HEK293 (cell line): ENCODE data around the gene PDGFD.

Source experiments
- CTCF ChIA-PET: fragments of 350-600 bp; formaldehyde crosslinking; extraction: SDS; loops from one replicate; lab custom pipeline; 2021; ENCODE audit warnings: antibody characterized with exemption; lab: Yijun Ruan, JAX
- POLR2A ChIA-PET: fragments of 300-600 bp; formaldehyde crosslinking; extraction: SDS; loops from one replicate; lab custom pipeline; 2020; ENCODE audit warnings: antibody characterized with exemption, inconsistent platforms; lab: Yijun Ruan, JAX
- H3K27ac ChIP-seq: fragments of 200-500 bp; sonication (Bioruptor generic); 2 replicates; pipeline ENCODE4 v1.5.1; 2014; ENCODE audit warnings: low read depth, low read length, control low read depth, inconsistent platforms; ENCODE audit errors: extremely low read depth
- H3K36me3 ChIP-seq, 2 experiments: fragments of 200-500 bp in 1 of 2; sonication (Bioruptor generic) in 1 of 2; 1 replicate in 1 of 2; 2 replicates in 1 of 2; pipeline ENCODE4 v1.5.1; 2014 to 2017; ENCODE audit warnings: inconsistent platforms in 2 of 2, low read length in 2 of 2; ENCODE audit not compliant: control insufficient read depth in 2 of 2, insufficient read depth in 1 of 2
- H3K4me1 ChIP-seq: fragments of 200-500 bp; sonication (Bioruptor generic); 2 replicates; pipeline ENCODE4 v1.5.1; 2014; ENCODE audit warnings: mild to moderate bottlenecking, low read length, inconsistent platforms; ENCODE audit not compliant: control insufficient read depth, insufficient read depth
- H3K4me3 ChIP-seq: 2 replicates; pipeline ENCODE4 v1.5.1; 2011; ENCODE audit warnings: low read depth, mild to moderate bottlenecking, control low read depth, low read length, moderate library complexity
- H3K9me3 ChIP-seq: fragments of 200-500 bp; sonication (Bioruptor generic); 2 replicates; pipeline ENCODE4 v1.5.1; 2014; ENCODE audit warnings: low read depth, low read length, inconsistent platforms; ENCODE audit not compliant: control insufficient read depth, insufficient read depth
- BCL6B ChIP-seq: fragments of 450-650 bp; formaldehyde crosslinking; IDR thresholded peaks from 2 replicates; pipeline ENCODE4 v1.5.1; 2017; ENCODE audit warnings: missing biosample characterization, missing genetic modification characterization
- FEZF1 ChIP-seq: fragments of 450-650 bp; formaldehyde crosslinking; IDR thresholded peaks from 2 replicates; pipeline ENCODE4 v1.5.1; 2016; ENCODE audit warnings: missing biosample characterization, missing genetic modification characterization
- ZNF148 ChIP-seq: fragments of 450-650 bp; formaldehyde crosslinking; IDR thresholded peaks from 2 replicates; pipeline ENCODE4 v1.5.0; 2017; ENCODE audit warnings: missing biosample characterization, missing genetic modification characterization, borderline replicate concordance
- ZNF48 ChIP-seq: fragments of 450-650 bp; formaldehyde crosslinking; IDR thresholded peaks from 2 replicates; pipeline ENCODE4 v1.5.1; 2016; ENCODE audit warnings: missing biosample characterization, missing genetic modification characterization
- ZNF654 ChIP-seq: fragments of 450-650 bp; formaldehyde crosslinking; IDR thresholded peaks from 2 replicates; pipeline ENCODE4 v1.5.1; 2016; ENCODE audit warnings: low read depth, missing biosample characterization, missing genetic modification characterization
- ZNF747 ChIP-seq: fragments of 450-650 bp; formaldehyde crosslinking; IDR thresholded peaks from 2 replicates; pipeline ENCODE4 v1.5.1; 2016; ENCODE audit warnings: missing biosample characterization, missing genetic modification characterization
- ZNF843 ChIP-seq: fragments of 450-650 bp; formaldehyde crosslinking; IDR thresholded peaks from 2 replicates; pipeline ENCODE4 v1.5.1; 2016; ENCODE audit warnings: missing biosample characterization, missing genetic modification characterization
- TF ChIP-seq, protein P1 (sequence below): fragments of 450-650 bp; formaldehyde crosslinking; conservative IDR thresholded peaks from 2 replicates; pipeline ENCODE4 v1.5.1; 2016; ENCODE audit warnings: low read depth, missing biosample characterization, missing genetic modification characterization
- TF ChIP-seq, protein P2 (sequence below): fragments of 450-650 bp; formaldehyde crosslinking; optimal IDR thresholded peaks from 2 replicates; pipeline ENCODE3; 2016; ENCODE audit warnings: missing biosample characterization, mild to moderate bottlenecking, missing genetic modification characterization

PDGFD gene

DNA sequence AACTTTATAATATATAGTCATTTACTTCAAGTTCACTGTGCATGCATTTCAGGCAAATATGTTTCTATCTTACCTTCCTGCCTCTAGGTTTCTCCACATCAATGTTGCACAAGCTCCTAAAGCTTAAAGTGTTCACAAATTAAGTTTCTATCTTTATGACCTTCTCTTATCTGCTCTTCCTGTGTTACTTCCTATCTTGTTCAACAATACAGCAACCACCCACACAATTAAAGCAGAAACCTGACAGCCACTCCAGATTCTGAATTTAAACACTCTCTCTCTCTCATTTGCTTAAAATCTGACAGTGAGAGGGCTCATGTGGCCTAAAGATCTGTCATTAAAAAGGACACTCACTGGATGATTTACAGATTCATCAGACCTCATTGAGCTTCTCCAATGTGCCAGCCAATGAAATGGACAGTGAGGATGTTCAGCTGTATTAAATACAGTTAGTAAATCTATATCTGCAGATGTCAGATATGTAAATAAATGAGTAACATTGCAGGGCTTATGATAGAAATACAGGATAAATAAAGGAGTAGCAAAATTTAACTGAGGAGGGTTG, 10.9 kb downstream of the PDGFD start:
- Histone ChIP-seq H3K4me1 (no peaks in the 10 kb centered on the region), H3K27ac (no peak overlapping the region)
- TF ChIP-seq BCL6B (tag by site-specific recombination), result no peak
- TF ChIP-seq FEZF1, result peak; percentile 11; the same call in 1 of the 2 replicates
- TF ChIP-seq ZNF843, result peak; percentile 39; the same call in 1 of the 2 replicates
- TF ChIP-seq, all 188 proteins: peak for 2
- Histone ChIP-seq H3K36me3 (no peaks in the 10 kb centered on the region), H3K9me3 (no peaks in the 10 kb centered on the region), H3K4me3 (no peak overlapping the region)
- ChIA-PET POLR2A (interaction anchor here (0.6 kb wide), 1 partner anchor 11 kb away, joined by 3 read pairs; the partner anchor contains the start of gene PDGFD), CTCF (interaction anchor here (0.6 to 0.7 kb wide), 2 partner anchors 1436 to 1755 kb away, joined by 3 read pairs; no protein-coding TSS in a partner anchor)

- POLR2A ChIA-PET, result no interaction called here
These were observed 12.3 kb downstream of the PDGFD start for GRCh38 chr11:104151404-104152204.

More at GRCh38 chr11:104151404-104152204, 12.3 kb downstream of the PDGFD start:
- H3K9me3 ChIP-seq, result no peaks in the 10 kb centered on the region
- H3K4me3 ChIP-seq, result no peak overlapping the region
- no peak for TF ChIP-seq FEZF1
- TF ChIP-seq, protein P1, sequence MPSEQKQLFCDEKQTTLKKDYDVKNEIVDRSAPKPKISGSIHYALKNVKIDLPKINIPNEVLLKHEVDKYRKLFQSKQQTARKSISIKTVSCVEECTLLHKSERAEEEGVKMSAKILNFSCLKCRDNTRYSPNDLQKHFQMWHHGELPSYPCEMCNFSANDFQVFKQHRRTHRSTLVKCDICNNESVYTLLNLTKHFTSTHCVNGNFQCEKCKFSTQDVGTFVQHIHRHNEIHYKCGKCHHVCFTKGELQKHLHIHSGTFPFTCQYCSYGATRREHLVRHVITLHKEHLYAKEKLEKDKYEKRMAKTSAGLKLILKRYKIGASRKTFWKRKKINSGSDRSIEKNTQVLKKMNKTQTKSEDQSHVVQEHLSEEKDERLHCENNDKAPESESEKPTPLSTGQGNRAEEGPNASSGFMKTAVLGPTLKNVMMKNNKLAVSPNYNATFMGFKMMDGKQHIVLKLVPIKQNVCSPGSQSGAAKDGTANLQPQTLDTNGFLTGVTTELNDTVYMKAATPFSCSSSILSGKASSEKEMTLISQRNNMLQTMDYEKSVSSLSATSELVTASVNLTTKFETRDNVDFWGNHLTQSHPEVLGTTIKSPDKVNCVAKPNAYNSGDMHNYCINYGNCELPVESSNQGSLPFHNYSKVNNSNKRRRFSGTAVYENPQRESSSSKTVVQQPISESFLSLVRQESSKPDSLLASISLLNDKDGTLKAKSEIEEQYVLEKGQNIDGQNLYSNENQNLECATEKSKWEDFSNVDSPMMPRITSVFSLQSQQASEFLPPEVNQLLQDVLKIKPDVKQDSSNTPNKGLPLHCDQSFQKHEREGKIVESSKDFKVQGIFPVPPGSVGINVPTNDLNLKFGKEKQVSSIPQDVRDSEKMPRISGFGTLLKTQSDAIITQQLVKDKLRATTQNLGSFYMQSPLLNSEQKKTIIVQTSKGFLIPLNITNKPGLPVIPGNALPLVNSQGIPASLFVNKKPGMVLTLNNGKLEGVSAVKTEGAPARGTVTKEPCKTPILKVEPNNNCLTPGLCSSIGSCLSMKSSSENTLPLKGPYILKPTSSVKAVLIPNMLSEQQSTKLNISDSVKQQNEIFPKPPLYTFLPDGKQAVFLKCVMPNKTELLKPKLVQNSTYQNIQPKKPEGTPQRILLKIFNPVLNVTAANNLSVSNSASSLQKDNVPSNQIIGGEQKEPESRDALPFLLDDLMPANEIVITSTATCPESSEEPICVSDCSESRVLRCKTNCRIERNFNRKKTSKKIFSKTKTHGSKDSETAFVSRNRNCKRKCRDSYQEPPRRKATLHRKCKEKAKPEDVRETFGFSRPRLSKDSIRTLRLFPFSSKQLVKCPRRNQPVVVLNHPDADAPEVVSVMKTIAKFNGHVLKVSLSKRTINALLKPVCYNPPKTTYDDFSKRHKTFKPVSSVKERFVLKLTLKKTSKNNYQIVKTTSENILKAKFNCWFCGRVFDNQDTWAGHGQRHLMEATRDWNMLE, result no peak
- TF ChIP-seq ZNF148 (tag by site-specific recombination), result no peak
- TF ChIP-seq, protein P2, sequence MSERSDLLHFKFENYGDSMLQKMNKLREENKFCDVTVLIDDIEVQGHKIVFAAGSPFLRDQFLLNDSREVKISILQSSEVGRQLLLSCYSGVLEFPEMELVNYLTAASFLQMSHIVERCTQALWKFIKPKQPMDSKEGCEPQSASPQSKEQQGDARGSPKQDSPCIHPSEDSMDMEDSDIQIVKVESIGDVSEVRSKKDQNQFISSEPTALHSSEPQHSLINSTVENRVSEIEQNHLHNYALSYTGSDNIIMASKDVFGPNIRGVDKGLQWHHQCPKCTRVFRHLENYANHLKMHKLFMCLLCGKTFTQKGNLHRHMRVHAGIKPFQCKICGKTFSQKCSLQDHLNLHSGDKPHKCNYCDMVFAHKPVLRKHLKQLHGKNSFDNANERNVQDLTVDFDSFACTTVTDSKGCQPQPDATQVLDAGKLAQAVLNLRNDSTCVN (tag by site-specific recombination), result no peak
- no peak for TF ChIP-seq ZNF48 (tag by site-specific recombination)
- no peak for TF ChIP-seq ZNF747 (tag by site-specific recombination)
- peak; percentile 26; the same call in 1 of the 2 replicates for TF ChIP-seq ZNF654 (tag by site-specific recombination)
- CTCF ChIA-PET, result interaction anchor here (0.7 to 1.2 kb wide), 2 partner anchors 95 to 469 kb away, joined by 3 to 6 read pairs; no protein-coding TSS in a partner anchor
- no peak overlapping the region for H3K27ac ChIP-seq
- H3K4me1 ChIP-seq, result no peaks in the 10 kb centered on the region
- H3K36me3 ChIP-seq, result no peaks in the 10 kb centered on the region
